ENCODE measurements around the gene GLI1.

DNA sequence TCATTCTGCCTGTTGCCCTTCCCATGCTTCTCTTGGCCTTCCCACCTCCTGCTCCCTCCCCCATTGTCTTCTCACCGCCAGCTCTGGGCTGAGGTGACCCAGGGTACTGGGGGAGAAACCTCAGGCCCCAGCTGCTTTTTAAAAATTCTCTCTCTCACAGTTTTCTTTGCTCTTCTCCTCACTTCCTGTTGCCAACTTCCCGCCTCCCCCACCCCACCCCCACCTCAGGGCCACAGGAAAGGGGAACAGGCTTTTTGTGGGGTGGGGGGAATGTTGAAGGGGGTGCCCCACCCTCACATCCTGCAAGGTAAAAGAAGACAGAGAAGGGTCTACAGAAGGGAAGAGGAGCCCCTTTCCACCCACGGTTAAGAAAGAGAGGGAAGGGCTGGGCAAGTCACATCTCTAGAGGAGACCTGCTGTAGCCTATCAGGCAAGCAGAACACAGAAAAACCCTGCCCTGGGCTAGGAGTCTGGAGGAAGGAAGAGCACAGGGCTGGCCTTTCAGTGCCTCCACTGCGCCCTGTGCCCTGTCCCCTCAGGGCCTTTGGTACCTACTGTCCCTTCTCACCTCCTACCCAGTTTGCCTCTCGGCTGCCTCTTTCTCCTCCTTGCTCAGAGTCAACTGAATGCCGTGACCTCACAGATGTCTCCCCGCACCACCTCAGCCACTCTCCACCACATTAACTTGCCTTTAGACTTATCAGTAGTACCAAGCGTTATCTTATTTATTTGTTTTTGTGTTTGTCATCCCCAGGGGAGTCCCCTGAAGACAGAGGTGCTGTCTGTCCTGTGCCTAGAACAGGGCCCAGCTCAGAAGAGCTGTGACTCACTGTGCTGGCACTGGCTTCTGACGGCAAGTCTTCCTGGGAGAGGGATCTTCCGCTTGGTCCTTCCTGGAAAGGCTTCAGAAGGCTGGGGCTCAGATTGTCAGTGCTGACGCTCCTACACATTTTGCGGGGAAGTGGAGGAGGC, 18.4 kb downstream of the GLI1 start:
- TF ChIP-seq MYC (IDR thresholded peaks at IDR 0.05; ENCODE audit: borderline replicate concordance, low read length) (no peak), EP300 (IDR thresholded peaks at IDR 0.05) (no peak), ZC3H11A (IDR thresholded peaks at IDR 0.05) (no peak), CBX8 (IDR thresholded peaks at IDR 0.05) (no peak), CHD4 (IDR thresholded peaks at IDR 0.05; ENCODE audit: borderline replicate concordance) (no peak), POLR2A (IDR thresholded peaks at IDR 0.05; ENCODE audit: low read length) (no peak)
- TF ChIP-seq, protein P1, sequence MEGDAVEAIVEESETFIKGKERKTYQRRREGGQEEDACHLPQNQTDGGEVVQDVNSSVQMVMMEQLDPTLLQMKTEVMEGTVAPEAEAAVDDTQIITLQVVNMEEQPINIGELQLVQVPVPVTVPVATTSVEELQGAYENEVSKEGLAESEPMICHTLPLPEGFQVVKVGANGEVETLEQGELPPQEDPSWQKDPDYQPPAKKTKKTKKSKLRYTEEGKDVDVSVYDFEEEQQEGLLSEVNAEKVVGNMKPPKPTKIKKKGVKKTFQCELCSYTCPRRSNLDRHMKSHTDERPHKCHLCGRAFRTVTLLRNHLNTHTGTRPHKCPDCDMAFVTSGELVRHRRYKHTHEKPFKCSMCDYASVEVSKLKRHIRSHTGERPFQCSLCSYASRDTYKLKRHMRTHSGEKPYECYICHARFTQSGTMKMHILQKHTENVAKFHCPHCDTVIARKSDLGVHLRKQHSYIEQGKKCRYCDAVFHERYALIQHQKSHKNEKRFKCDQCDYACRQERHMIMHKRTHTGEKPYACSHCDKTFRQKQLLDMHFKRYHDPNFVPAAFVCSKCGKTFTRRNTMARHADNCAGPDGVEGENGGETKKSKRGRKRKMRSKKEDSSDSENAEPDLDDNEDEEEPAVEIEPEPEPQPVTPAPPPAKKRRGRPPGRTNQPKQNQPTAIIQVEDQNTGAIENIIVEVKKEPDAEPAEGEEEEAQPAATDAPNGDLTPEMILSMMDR (IDR thresholded peaks at IDR 0.05): no peak
- TF ChIP-seq, protein P2, sequence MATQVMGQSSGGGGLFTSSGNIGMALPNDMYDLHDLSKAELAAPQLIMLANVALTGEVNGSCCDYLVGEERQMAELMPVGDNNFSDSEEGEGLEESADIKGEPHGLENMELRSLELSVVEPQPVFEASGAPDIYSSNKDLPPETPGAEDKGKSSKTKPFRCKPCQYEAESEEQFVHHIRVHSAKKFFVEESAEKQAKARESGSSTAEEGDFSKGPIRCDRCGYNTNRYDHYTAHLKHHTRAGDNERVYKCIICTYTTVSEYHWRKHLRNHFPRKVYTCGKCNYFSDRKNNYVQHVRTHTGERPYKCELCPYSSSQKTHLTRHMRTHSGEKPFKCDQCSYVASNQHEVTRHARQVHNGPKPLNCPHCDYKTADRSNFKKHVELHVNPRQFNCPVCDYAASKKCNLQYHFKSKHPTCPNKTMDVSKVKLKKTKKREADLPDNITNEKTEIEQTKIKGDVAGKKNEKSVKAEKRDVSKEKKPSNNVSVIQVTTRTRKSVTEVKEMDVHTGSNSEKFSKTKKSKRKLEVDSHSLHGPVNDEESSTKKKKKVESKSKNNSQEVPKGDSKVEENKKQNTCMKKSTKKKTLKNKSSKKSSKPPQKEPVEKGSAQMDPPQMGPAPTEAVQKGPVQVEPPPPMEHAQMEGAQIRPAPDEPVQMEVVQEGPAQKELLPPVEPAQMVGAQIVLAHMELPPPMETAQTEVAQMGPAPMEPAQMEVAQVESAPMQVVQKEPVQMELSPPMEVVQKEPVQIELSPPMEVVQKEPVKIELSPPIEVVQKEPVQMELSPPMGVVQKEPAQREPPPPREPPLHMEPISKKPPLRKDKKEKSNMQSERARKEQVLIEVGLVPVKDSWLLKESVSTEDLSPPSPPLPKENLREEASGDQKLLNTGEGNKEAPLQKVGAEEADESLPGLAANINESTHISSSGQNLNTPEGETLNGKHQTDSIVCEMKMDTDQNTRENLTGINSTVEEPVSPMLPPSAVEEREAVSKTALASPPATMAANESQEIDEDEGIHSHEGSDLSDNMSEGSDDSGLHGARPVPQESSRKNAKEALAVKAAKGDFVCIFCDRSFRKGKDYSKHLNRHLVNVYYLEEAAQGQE (IDR thresholded peaks at IDR 0.05): no peak
